Activated effector memory CD4-positive, alpha-beta T cell treated with anti-CD3 and anti-CD28 coated beads, Interleukin-2, amount 50 U/mL, for 16 hours (primary cell): ENCODE data around the gene DEFB108B.
"Not testable (repeated sequence)": the region's sequence is repeated elsewhere in the genome, so short reads cannot be mapped to it uniquely, and the experiment has no call there.

Source experiments
- DNase-seq: peaks from one replicate; pipeline ENCODE4 v3.0.0-alpha.2; 2020

The DEFB108B gene

DNA sequence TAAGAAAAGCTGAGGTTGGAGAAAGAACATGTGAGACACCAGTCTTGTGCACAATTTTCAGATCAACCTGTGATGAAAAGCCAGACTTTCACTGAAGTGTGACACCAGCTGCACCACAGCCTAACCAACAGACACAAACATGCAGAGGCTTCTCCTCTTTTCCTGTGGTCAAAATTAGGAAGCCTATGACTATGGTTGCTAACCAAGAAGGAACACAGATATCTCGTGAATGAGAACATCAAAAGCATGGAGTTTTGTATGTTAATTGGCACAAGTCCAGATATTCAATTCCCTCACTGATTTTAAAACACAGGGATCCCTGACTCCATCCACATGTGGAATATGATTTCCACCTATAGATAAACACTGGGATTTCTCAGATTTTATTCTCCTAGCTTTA is 11.5 kb upstream of the DEFB108B start:
- DNase-seq: not testable (repeated sequence)

DNA sequence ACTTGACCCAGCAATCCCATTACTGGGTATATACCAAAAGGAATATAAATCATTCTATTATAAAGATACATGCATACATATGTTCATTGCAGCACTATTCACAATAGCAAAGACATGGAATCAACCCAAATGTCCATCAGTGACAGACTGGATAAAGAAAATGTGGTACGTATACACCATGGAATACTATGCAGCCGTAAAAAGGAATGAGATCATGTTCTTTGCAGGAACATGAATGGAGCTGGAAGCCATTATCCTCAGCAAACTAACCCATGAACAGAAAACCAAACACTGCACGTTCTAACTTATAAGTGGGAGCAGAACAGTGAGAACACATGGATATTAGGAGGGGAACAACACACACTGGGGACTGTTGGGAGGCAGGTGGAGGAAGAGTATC is 3.8 kb upstream of the DEFB108B start:
- not testable (repeated sequence) for DNase-seq

DNA sequence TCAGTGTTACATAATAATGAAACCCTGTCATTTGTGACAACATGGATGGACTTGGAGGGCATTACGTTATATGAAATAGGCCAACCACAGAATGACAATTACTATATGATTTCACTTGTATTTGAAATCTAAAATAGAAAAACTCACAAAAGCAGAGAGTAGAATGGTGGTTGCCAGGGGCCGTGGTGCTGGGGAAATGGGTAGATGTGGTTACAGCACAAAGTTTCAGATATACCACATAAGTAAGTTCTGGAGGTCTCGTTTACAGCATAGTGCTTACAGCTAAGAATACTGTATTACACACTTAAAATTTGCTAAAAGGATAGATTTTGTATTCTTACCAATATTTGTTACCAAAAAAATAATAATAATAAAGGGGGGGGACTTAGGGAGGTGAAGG is 3.3 kb upstream of the DEFB108B start:
- DNase-seq: not testable (repeated sequence)

GRCh38 chr11:71842720-71843119 is 9.7 kb downstream of the DEFB108B start:
- not testable (repeated sequence) for DNase-seq

GRCh38 chr11:71843355-71843754 is 10.4 kb downstream of the DEFB108B start:
- DNase-seq: not testable (repeated sequence)

DNA sequence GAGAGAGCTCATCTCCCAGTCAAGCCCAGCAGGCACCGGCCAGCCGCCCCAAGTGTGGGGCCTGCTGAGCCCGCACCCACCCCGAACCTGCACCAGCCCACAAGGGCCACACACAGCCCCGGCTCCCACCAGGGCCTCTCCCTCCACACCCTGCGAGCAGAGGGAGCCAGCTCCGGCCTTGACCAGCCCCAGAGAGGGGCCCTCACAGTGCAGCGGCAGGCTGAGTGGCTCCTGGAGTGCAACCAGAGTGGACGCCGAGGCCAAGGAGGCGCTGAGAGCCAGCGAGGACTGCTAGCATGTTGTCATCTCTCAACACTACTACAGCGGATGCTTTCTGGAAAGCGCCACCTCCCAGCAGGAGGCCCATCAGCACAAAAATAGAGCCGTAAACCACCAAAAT is 10.9 kb downstream of the DEFB108B start:
- DNase-seq: no peak

DNA sequence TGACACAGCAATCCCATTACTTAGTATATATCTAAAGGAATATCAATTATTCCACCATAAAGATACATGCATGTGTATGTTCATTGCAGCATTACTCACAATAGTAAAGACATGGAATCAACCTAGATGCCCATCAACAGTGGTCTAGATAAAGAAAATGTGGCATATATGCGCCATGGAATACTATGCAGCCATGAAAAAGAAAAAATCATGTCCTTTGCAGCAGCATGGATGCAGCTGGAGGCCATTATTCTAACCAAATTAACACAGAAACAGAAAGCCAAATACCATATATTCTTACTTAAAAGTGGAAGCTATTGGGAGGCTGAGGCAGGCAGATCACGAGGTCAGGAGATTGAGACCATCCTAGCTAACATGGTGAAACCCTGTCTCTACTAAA is 20.9 kb downstream of the DEFB108B start:
- DNase-seq: not testable (repeated sequence)

- not testable (repeated sequence) for DNase-seq
These were observed 22.9 kb downstream of the DEFB108B start for GRCh38 chr11:71855880-71856279.

GRCh38 chr11:71860835-71861234 is 27.8 kb downstream of the DEFB108B start:
- not testable (repeated sequence) for DNase-seq

DNA sequence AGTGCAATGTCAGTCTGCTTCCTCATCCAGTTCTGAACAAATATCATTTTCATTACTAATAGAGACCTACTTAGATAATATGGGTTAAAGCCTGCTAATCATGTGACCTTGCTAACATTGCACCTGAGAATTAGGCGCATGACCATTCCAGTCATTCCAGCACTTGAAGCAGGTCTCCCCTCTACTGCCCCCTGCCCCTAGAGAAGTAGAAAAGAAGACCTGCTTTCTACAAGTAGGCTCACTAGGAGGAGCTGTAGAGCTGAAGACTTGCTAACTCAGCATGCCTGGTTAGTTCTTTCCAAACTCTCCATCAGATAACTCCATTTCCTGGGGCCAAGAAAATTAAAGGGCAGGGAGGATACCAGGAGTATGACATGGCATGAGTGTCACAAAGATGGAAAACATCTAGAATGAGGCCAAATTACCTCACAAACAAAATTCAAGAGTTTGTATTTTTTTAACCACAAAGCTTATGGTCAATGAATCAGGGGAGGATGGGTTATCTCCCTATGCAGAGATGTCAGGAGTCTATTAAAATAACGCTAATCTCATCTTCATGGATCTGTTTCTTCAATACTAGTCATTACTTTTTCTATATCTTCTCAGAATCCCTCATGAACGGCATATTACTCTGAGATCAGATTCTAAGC is 31.1 kb downstream of the DEFB108B start:
- DNase-seq: not testable (repeated sequence)

DNA sequence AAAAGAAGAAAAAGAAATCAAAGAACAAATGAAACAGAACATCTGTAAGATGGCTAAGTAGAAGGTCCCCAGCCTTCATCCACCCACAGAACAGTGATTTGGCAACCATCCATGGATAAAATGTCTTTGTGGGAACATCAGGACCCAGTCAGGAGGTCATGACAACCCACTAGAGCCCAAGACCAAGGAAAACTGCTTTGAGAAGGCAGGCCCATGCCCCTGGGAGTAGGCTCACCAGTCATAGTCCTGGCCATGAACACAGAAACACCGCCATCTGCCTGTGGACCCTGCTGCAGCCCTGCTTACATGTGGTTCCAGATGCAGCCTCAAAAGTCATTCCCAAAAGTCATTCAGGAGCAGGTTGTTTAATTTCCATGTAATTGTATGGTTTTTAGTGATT is 34.2 kb downstream of the DEFB108B start:
- not testable (repeated sequence) for DNase-seq

DNA sequence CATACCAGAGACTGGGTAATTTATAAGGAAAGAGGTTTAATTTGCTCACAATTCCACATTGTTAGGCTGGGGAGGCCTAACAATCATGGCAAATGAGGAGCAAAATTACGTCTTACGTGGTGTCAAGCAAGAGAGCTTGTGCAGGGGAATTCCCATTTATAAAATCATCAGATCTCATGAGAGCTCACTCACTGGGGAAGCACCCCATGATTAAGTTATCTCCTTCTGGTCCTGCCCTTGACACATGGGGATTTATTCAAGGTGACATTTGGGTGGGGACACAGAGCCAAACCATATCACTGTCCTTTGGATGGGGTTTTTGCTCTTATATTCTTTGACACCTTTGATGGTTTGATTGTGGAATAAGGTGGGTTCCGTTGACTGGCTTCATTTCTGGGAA is 36.9 kb downstream of the DEFB108B start:
- DNase-seq: not testable (repeated sequence)

GRCh38 chr11:71870661-71871060 is 37.7 kb downstream of the DEFB108B start:
- DNase-seq: not testable (repeated sequence)

- not testable (repeated sequence) for DNase-seq
These were observed 43.3 kb downstream of the DEFB108B start for GRCh38 chr11:71876262-71876661.

- not testable (repeated sequence) for DNase-seq
These were observed 45.1 kb downstream of the DEFB108B start, which contains the start of gene DEFB131B for GRCh38 chr11:71878059-71878458. Gene DEFB131B (plus strand): TSS chr11:71878453. CDS start chr11:71878453, 0 bp downstream.

DNA sequence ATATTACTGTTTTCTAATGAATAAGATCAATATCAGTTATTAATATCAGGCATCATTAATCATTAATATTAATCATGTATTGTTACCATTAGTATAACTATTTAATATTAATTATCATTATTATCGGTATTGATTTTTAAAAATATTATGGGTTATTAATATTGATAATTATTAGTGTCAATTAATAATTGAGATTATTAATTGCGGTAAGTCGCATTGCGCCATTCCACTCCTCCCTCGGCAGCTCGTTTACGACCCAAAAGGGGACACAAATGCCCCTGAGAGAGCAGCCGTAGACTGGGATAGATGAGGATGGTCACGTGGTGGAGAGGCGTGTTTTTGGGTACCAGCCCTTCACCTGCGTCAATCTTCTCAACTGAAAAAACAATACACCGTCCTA is 52.8 kb downstream of the DEFB108B start:
- not testable (repeated sequence) for DNase-seq
